ENCODE data around the gene TMEM161B.

The TMEM161B gene

DNA sequence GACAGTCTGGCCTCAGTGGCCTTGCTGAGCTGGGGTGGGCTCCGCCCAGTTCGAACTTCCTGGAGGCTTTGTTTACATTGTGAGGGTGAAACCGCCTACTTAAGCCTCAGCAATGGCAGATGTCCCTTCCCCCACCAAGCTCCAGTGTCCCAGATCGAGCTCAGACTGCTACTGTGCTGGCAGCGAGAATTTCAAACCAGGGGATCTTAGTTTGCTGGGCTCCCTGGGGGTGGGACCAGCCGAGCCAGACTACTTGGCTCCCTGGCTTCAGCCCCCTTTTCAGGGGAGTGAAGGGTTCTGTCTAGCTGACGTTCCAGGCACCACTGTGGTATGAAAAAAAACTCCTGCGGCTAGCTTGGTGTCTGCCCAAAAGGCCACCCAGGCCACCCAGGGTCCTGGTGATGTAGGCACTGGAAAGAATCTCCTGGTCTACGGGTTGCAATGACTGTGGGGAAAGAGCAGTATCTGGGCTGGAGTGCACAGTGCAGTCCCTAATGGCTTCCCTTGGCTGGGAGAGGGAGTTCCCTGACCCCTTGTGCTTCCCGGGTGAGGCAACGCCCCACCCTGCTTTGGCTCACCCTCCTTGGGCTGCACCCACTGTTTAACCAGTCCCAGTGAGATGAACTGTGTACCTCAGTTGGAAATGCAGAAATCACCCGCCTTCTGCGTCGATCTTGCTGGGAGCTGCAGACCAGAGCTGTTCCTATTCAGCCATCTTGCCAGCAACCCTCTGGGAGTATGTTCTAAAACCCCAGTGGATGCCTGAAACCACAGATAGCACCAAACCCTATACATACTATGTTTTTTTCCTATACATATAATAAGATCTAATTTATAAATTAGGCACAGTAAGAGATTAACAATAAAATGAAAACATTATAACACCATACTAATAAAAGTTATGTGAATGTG lies 95.5 kb downstream of the TMEM161B start:
- TF ChIP-seq, protein P1, sequence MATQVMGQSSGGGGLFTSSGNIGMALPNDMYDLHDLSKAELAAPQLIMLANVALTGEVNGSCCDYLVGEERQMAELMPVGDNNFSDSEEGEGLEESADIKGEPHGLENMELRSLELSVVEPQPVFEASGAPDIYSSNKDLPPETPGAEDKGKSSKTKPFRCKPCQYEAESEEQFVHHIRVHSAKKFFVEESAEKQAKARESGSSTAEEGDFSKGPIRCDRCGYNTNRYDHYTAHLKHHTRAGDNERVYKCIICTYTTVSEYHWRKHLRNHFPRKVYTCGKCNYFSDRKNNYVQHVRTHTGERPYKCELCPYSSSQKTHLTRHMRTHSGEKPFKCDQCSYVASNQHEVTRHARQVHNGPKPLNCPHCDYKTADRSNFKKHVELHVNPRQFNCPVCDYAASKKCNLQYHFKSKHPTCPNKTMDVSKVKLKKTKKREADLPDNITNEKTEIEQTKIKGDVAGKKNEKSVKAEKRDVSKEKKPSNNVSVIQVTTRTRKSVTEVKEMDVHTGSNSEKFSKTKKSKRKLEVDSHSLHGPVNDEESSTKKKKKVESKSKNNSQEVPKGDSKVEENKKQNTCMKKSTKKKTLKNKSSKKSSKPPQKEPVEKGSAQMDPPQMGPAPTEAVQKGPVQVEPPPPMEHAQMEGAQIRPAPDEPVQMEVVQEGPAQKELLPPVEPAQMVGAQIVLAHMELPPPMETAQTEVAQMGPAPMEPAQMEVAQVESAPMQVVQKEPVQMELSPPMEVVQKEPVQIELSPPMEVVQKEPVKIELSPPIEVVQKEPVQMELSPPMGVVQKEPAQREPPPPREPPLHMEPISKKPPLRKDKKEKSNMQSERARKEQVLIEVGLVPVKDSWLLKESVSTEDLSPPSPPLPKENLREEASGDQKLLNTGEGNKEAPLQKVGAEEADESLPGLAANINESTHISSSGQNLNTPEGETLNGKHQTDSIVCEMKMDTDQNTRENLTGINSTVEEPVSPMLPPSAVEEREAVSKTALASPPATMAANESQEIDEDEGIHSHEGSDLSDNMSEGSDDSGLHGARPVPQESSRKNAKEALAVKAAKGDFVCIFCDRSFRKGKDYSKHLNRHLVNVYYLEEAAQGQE (IDR thresholded peaks at IDR 0.05; ENCODE audit: low read depth): no peak
- TF ChIP-seq TCF12 (IDR thresholded peaks at IDR 0.05; ENCODE audit: low read depth) (no peak), FOXM1 (IDR thresholded peaks at IDR 0.05; ENCODE audit: borderline replicate concordance, low read depth) (no peak), USF1 (IDR thresholded peaks at IDR 0.05) (no peak), ZBTB7A (IDR thresholded peaks at IDR 0.05; ENCODE audit: low read depth) (no peak), TAF1 (IDR thresholded peaks at IDR 0.05; ENCODE audit: low read depth) (no peak), MAX (IDR thresholded peaks at IDR 0.05) (no peak), NFIC (IDR thresholded peaks at IDR 0.05) (no peak), YY1 (IDR thresholded peaks at IDR 0.05; ENCODE audit: low read depth) (no peak), CREB1 (IDR thresholded peaks at IDR 0.05; ENCODE audit: low read depth) (no peak), EGR1 (IDR thresholded peaks at IDR 0.05) (no peak), EP300 (IDR thresholded peaks at IDR 0.05; ENCODE audit: borderline replicate concordance) (no peak), RAD21 (IDR thresholded peaks at IDR 0.05; ENCODE audit: low read depth) (no peak)

DNA sequence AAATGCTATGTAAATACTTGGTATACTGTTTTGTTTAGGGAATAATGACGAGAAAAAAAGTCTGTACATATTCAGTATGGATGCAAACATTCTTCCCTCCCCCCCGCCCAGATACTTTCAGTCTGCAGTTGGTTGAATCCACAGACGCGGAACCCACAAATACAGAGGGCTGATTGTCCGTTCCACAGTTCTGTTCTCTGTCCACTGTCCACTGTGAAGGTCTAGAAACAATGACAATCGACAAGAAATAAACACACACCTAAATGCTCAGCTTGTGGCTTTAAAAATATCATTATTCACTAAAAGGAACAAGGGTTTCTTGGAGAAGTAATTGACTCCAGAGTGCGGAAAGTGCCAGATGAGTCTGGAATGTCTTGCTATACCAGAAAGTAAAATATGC lies 109.1 kb downstream of the TMEM161B start:
- TF ChIP-seq TCF12 (IDR thresholded peaks at IDR 0.05; ENCODE audit: low read depth) (no peak), EP300 (IDR thresholded peaks at IDR 0.05; ENCODE audit: borderline replicate concordance) (no peak), TAF1 (IDR thresholded peaks at IDR 0.05; ENCODE audit: low read depth) (no peak), USF1 (IDR thresholded peaks at IDR 0.05) (no peak), CEBPB (IDR thresholded peaks at IDR 0.05) (no peak), NFIC (IDR thresholded peaks at IDR 0.05) (no peak), FOXM1 (IDR thresholded peaks at IDR 0.05; ENCODE audit: borderline replicate concordance, low read depth) (no peak), TEAD4 (IDR thresholded peaks at IDR 0.05) (no peak), MAX (IDR thresholded peaks at IDR 0.05) (no peak), YY1 (IDR thresholded peaks at IDR 0.05; ENCODE audit: low read depth) (no peak), RAD21 (IDR thresholded peaks at IDR 0.05; ENCODE audit: low read depth) (no peak), CREB1 (IDR thresholded peaks at IDR 0.05; ENCODE audit: low read depth) (no peak), EGR1 (IDR thresholded peaks at IDR 0.05) (no peak), ZBTB7A (IDR thresholded peaks at IDR 0.05; ENCODE audit: low read depth) (no peak)
- TF ChIP-seq, protein P1 (IDR thresholded peaks at IDR 0.05; ENCODE audit: low read depth): no peak

- TF ChIP-seq NFIC (IDR thresholded peaks at IDR 0.05): no peak
- no peak for TF ChIP-seq MAX (IDR thresholded peaks at IDR 0.05)
- TF ChIP-seq TAF1 (IDR thresholded peaks at IDR 0.05; ENCODE audit: low read depth): no peak
- no peak for TF ChIP-seq ZBTB7A (IDR thresholded peaks at IDR 0.05; ENCODE audit: low read depth)
- no peak for TF ChIP-seq CEBPB (IDR thresholded peaks at IDR 0.05)
- no peak for TF ChIP-seq RAD21 (IDR thresholded peaks at IDR 0.05; ENCODE audit: low read depth)
Observed at GRCh38 chr5:88158056-88158455, 110.6 kb downstream of the TMEM161B start.

GRCh38 chr5:88154891-88155290 lies 113.8 kb downstream of the TMEM161B start:
- no peak for TF ChIP-seq EP300 (IDR thresholded peaks at IDR 0.05; ENCODE audit: borderline replicate concordance)
- no peak for TF ChIP-seq TEAD4 (IDR thresholded peaks at IDR 0.05)
- TF ChIP-seq ZBTB7A (IDR thresholded peaks at IDR 0.05; ENCODE audit: low read depth): no peak
- TF ChIP-seq CREB1 (IDR thresholded peaks at IDR 0.05; ENCODE audit: low read depth): no peak

DNA sequence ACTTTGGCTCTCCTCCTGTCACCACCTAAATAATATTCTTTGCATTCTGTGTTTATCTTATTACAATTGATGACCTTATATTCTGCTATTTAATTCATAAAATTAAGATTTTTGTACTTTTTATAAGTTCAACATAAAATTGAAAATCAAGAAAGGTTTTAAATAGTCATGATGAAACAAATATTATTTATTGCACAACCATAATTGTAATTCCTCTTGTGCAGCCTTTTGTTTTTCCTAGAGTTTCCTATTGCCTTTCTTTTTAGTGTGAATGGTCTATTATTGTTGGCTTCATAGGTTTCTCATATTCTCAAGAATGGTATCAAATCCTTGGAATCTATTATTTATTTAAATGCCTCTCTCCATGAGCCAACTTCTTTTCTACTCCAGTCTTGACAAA lies 117.9 kb downstream of the TMEM161B start:
- TF ChIP-seq CEBPB (IDR thresholded peaks at IDR 0.05): no peak
- TF ChIP-seq TAF1 (IDR thresholded peaks at IDR 0.05; ENCODE audit: low read depth): no peak
- no peak for TF ChIP-seq FOXM1 (IDR thresholded peaks at IDR 0.05; ENCODE audit: borderline replicate concordance, low read depth)
- TF ChIP-seq ZBTB7A (IDR thresholded peaks at IDR 0.05; ENCODE audit: low read depth): no peak
- no peak for TF ChIP-seq EP300 (IDR thresholded peaks at IDR 0.05; ENCODE audit: borderline replicate concordance)
- TF ChIP-seq TCF12 (IDR thresholded peaks at IDR 0.05; ENCODE audit: low read depth): no peak
- TF ChIP-seq RAD21 (IDR thresholded peaks at IDR 0.05; ENCODE audit: low read depth): no peak
- TF ChIP-seq CREB1 (IDR thresholded peaks at IDR 0.05; ENCODE audit: low read depth): no peak
- no peak for TF ChIP-seq TEAD4 (IDR thresholded peaks at IDR 0.05)
- TF ChIP-seq YY1 (IDR thresholded peaks at IDR 0.05; ENCODE audit: low read depth): no peak
- no peak for TF ChIP-seq EGR1 (IDR thresholded peaks at IDR 0.05)
- no peak for TF ChIP-seq NFIC (IDR thresholded peaks at IDR 0.05)
- TF ChIP-seq, protein P1 (IDR thresholded peaks at IDR 0.05; ENCODE audit: low read depth): no peak
- TF ChIP-seq MAX (IDR thresholded peaks at IDR 0.05): no peak
